Fibroblast of skin of scalp (primary cell): ENCODE results near the gene CHST15.

ENCODE experiments used
- DNase-seq: peaks from one replicate; pipeline ENCODE4 v3.0.0-alpha.2; 2013

Gene CHST15

GRCh38 chr10:124081547-124082140 is 11.8 kb downstream of the CHST15 start:
- no peak for DNase-seq

GRCh38 chr10:124079864-124080263 is 13.5 kb downstream of the CHST15 start:
- DNase-seq = no peak

- DNase-seq = no peak
Measured at GRCh38 chr10:124078714-124079113, 14.7 kb downstream of the CHST15 start.

- DNase-seq = no peak
Measured at GRCh38 chr10:124078028-124078427, 15.4 kb downstream of the CHST15 start.

GRCh38 chr10:124077208-124077993 is 16.0 kb downstream of the CHST15 start:
- DNase-seq = no peak

- no peak for DNase-seq
Measured at GRCh38 chr10:124076148-124076733, 17.2 kb downstream of the CHST15 start.

GRCh38 chr10:124075231-124075955 is 18.0 kb downstream of the CHST15 start:
- DNase-seq = no peak

GRCh38 chr10:124074501-124075109 is 18.8 kb downstream of the CHST15 start:
- no peak for DNase-seq

GRCh38 chr10:124073978-124074377 is 19.4 kb downstream of the CHST15 start:
- DNase-seq = no peak

GRCh38 chr10:124072541-124072940 is 20.9 kb downstream of the CHST15 start:
- DNase-seq = no peak

- DNase-seq = no peak
Measured at GRCh38 chr10:124072106-124072505, 21.3 kb downstream of the CHST15 start.

GRCh38 chr10:124071141-124071540 is 22.3 kb downstream of the CHST15 start:
- DNase-seq = no peak

GRCh38 chr10:124070666-124071065 is 22.7 kb downstream of the CHST15 start:
- no peak for DNase-seq

- no peak for DNase-seq
Measured at GRCh38 chr10:124069341-124070264, 23.8 kb downstream of the CHST15 start.

GRCh38 chr10:124068929-124069328 is 24.5 kb downstream of the CHST15 start:
- DNase-seq = no peak

GRCh38 chr10:124067825-124068400 is 25.5 kb downstream of the CHST15 start:
- DNase-seq = no peak

- DNase-seq = no peak
Measured at GRCh38 chr10:124066781-124067714, 26.4 kb downstream of the CHST15 start.

- DNase-seq = no peak
Measured at GRCh38 chr10:124066126-124066700, 27.2 kb downstream of the CHST15 start.

- no peak for DNase-seq
Measured at GRCh38 chr10:124065382-124066125, 27.8 kb downstream of the CHST15 start.
